G401 (cell line): ENCODE results near the gene SYNDIG1L. TPM values are rescaled to one million over a fixed set of nuclear protein-coding genes. Genes with fewer than 3 reads are reported as not detected.
"Not testable (repeated sequence)": the region's sequence is repeated elsewhere in the genome, so short reads cannot be mapped to it uniquely, and the experiment has no call there.

Source experiments
- DNase-seq: peaks from one replicate; pipeline ENCODE4 v3.0.0-alpha.2; 2015; ENCODE audit warnings: low spot score
- in situ Hi-C: cut with HindIII; loops from 2 replicates; pipeline ENCODE4 v1.10.0; 2016; ENCODE audit warnings: low sequenced_read_pairs, mixed read lengths
- total RNA-seq: library from RNA; depleted of rRNA; stranded (reverse); fragments of >200 nt; shearing (Covaris generic); gene quantifications from 2 replicates; pipeline ENCODE4 v1.2.3, GENCODE V29; 2014

The SYNDIG1L gene
- total RNA-seq, 1 experiment from 2014 or later = not detected

- no peak for DNase-seq
- in situ Hi-C loops = no loop called here
These were observed 18.8 kb downstream of the SYNDIG1L start for GRCh38 chr14:74407021-74407800.

GRCh38 chr14:74405663-74406062 is 20.3 kb downstream of the SYNDIG1L start:
- DNase-seq = no peak
- in situ Hi-C loops = no loop called here

- in situ Hi-C loops = no loop called here
- DNase-seq = no peak
These were observed 21.6 kb downstream of the SYNDIG1L start for GRCh38 chr14:74404435-74404834.

GRCh38 chr14:74403619-74404417 is 22.2 kb downstream of the SYNDIG1L start:
- no peak for DNase-seq

GRCh38 chr14:74402401-74403251 is 23.4 kb downstream of the SYNDIG1L start:
- no peak for DNase-seq
- in situ Hi-C loops = no loop called here

More at GRCh38 chr14:74403619-74404417, 22.2 kb downstream of the SYNDIG1L start:
- in situ Hi-C loops = no loop called here

- no peak for DNase-seq
- in situ Hi-C loops = no loop called here
These were observed 24.3 kb downstream of the SYNDIG1L start for GRCh38 chr14:74401504-74402241.

- in situ Hi-C loops = no loop called here
- no peak for DNase-seq
These were observed 25.0 kb downstream of the SYNDIG1L start for GRCh38 chr14:74400919-74401503.

- in situ Hi-C loops = no loop called here
- no peak for DNase-seq
These were observed 25.9 kb downstream of the SYNDIG1L start for GRCh38 chr14:74400031-74400685.

- in situ Hi-C loops = no loop called here
- DNase-seq = no peak
These were observed 30.9 kb downstream of the SYNDIG1L start for GRCh38 chr14:74395094-74395493.

GRCh38 chr14:74394549-74394948 is 31.5 kb downstream of the SYNDIG1L start:
- no peak for DNase-seq
- in situ Hi-C loops = no loop called here

GRCh38 chr14:74392616-74393570 is 33.1 kb downstream of the SYNDIG1L start:
- in situ Hi-C loops = no loop called here
- DNase-seq = no peak

GRCh38 chr14:74391479-74391878 is 34.5 kb downstream of the SYNDIG1L start:
- in situ Hi-C loops = no loop called here
- DNase-seq = no peak

GRCh38 chr14:74390505-74390904 is 35.5 kb downstream of the SYNDIG1L start:
- in situ Hi-C loops, DNase-seq: not testable (repeated sequence)

GRCh38 chr14:74389980-74390379 is 36.0 kb downstream of the SYNDIG1L start:
- in situ Hi-C loops = no loop called here
- DNase-seq = no peak

GRCh38 chr14:74382231-74382630 is 43.8 kb downstream of the SYNDIG1L start:
- in situ Hi-C loops = no loop called here
- no peak for DNase-seq

- in situ Hi-C loops, DNase-seq: not testable (repeated sequence)
These were observed 44.4 kb downstream of the SYNDIG1L start for GRCh38 chr14:74381571-74381970.

- in situ Hi-C loops = no loop called here
- DNase-seq = no peak
These were observed 45.2 kb downstream of the SYNDIG1L start for GRCh38 chr14:74380845-74381244.
